Measurements from ENCODE around the gene NDOR1. TPM values are rescaled to one million over a fixed set of nuclear protein-coding genes. Genes with fewer than 3 reads are reported as not detected.

The NDOR1 gene
- total and polyA plus RNA-seq, 2 donors (not counting 3 experiments of a cell fraction or from before 2014, with no cell fraction given) = 13.5 to 26.7 TPM

DNA sequence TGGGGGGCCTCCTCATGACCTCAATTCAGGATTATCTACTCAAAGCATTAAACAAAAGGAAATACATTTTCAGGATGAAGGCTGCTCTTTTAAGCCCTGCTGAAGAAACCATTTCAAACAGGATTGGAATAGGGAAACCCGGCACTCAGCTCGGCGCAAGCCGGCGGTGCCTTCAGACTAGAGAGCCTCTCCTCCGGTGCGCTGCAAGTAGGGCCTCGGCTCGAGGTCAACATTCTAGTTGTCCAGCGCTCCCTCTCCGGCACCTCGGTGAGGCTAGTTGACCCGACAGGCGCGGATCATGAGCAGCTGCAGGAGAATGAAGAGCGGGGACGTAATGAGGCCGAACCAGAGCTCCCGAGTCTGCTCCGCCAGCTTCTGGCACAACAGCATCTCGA lies 772 bp upstream of the NDOR1 start:
- Histone ChIP-seq H3K27me3 (ENCODE audit: control insufficient read depth in 2 of 2, insufficient read depth in 2 of 2, low read length in 2 of 2) (no peaks in the 10 kb centered on the region), H3K9ac (replicated peaks; ENCODE audit: extremely low read depth, insufficient read depth, low read length) (peak overlapping the region; percentile 85), H3K4me3 (replicated peaks in 1 of 3; ENCODE audit: insufficient read depth in 1 of 3, low read depth in 1 of 3, low read length in 3 of 3) (peak overlapping the region; percentile 61 to 68 (median 62)), H3K36me3 (ENCODE audit: control insufficient read depth in 2 of 2, extremely low read depth in 1 of 2, insufficient read depth in 2 of 2, low read length in 2 of 2) (peaks cover 0 to 5% of the 10 kb centered on the region in 2 experiments), H3K4me1 (ENCODE audit: control insufficient read depth, extremely low read depth, insufficient read depth, low read length) (peaks cover 26% of the 10 kb centered on the region), H3K79me2 (ENCODE audit: control insufficient read depth, insufficient read depth, low read length) (peaks cover 35% of the 10 kb centered on the region), H4K20me1 (replicated peaks; ENCODE audit: control insufficient read depth, extremely low read depth, insufficient read depth, low read length) (no peaks in the 10 kb centered on the region), H2AFZ (ENCODE audit: low read depth, low read length) (peak overlapping the region; percentile 61), H3K27ac (ENCODE audit: insufficient read depth, low read depth, low read length) (peak overlapping the region; percentile 23), H3K9me1 (replicated peaks; ENCODE audit: control insufficient read depth, extremely low read depth, insufficient read depth, low read length) (no peaks in the 10 kb centered on the region), H3K9me3 (replicated peaks; ENCODE audit: control insufficient read depth, insufficient read depth, low read length) (no peaks in the 10 kb centered on the region), H3K4me2 (ENCODE audit: insufficient read depth, low read length) (peak overlapping the region; percentile 73)
- dilution Hi-C loops (cut with MboI; ENCODE audit: extremely low pct_ligation_motif_present, low sequenced_read_pairs) = no loop called here
- TF ChIP-seq MYC (IDR thresholded peaks at IDR 0.05; ENCODE audit: low read depth, low read length) = no peak
- TF ChIP-seq POLR2A (IDR thresholded peaks at IDR 0.05; ENCODE audit: low read depth, low read length) = no peak
- no peak for TF ChIP-seq POLR2AphosphoS5 (IDR thresholded peaks at IDR 0.05; ENCODE audit: insufficient read depth, low read depth, low read length)
- TF ChIP-seq, protein P1, sequence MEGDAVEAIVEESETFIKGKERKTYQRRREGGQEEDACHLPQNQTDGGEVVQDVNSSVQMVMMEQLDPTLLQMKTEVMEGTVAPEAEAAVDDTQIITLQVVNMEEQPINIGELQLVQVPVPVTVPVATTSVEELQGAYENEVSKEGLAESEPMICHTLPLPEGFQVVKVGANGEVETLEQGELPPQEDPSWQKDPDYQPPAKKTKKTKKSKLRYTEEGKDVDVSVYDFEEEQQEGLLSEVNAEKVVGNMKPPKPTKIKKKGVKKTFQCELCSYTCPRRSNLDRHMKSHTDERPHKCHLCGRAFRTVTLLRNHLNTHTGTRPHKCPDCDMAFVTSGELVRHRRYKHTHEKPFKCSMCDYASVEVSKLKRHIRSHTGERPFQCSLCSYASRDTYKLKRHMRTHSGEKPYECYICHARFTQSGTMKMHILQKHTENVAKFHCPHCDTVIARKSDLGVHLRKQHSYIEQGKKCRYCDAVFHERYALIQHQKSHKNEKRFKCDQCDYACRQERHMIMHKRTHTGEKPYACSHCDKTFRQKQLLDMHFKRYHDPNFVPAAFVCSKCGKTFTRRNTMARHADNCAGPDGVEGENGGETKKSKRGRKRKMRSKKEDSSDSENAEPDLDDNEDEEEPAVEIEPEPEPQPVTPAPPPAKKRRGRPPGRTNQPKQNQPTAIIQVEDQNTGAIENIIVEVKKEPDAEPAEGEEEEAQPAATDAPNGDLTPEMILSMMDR (IDR thresholded peaks at IDR 0.05; ENCODE audit: extremely low read depth in 1 of 2, insufficient read depth in 1 of 2, low read depth in 1 of 2, low read length in 2 of 2) = no peak
- TF ChIP-seq FOS (IDR thresholded peaks at IDR 0.05; ENCODE audit: borderline replicate concordance, insufficient read depth, low read length) = no peak
- no peak for TF ChIP-seq JUN (IDR thresholded peaks at IDR 0.05; ENCODE audit: borderline replicate concordance, insufficient read depth, insufficient read length, low read depth)
- no peak for TF ChIP-seq GATA2 (IDR thresholded peaks at IDR 0.05; ENCODE audit: insufficient read depth, insufficient read length, low read depth, low read length)
- TF ChIP-seq, protein P2, sequence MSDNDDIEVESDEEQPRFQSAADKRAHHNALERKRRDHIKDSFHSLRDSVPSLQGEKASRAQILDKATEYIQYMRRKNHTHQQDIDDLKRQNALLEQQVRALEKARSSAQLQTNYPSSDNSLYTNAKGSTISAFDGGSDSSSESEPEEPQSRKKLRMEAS (IDR thresholded peaks at IDR 0.05; ENCODE audit: insufficient read depth, insufficient read length) = no peak
- TF ChIP-seq EZH2 (IDR thresholded peaks at IDR 0.05; ENCODE audit: borderline replicate concordance, low read depth, low read length, severe bottlenecking) = no peak
- no peak for FAIRE-seq
- ChIA-PET CTCF (interaction anchor here (1.0 to 2.1 kb wide), 6 partner anchors 9 to 35 kb away, joined by 3 to 13 read pairs (median 6); partner anchors contain the start of genes LRRC26, RNF208, RNF224 and SSNA1), POLR2A (interaction anchor here (1.4 kb wide), 1 partner anchor 16 kb away, joined by 4 read pairs; the partner anchor contains the start of gene SSNA1)
- DNase-seq (ENCODE audit: low read depth, low spot score) = no peak
- intact Hi-C loops (cut with micrococcal nuclease) = loop anchor here (2.0 kb wide), 1 partner anchor 16 kb away; the partner anchor contains the start of genes ANAPC2 and SSNA1
- no TSS peak for BruUV-seq (replicated peaks)

Data from endothelial cell of umbilical vein (primary cell).